Adrenal gland (tissue), 12 donors: ENCODE data around the gene GPC1. TPM values are rescaled to one million over a fixed set of nuclear protein-coding genes. Genes with fewer than 3 reads are reported as not detected.

Experiments
- DNase-seq, 7 donors: peaks; one replicate each; pipeline ENCODE4 v3.0.0-alpha.2; 2019 to 2020
- H3K27ac ChIP-seq, 5 donors: fragments of 200-600 bp; sonication (generic) in 4 of 5; 1 replicate in 3 of 5; 2 replicates in 2 of 5; pipeline versions ENCODE4 v1.5.1 to v1.8.0; 2016 to 2020; ENCODE audit warnings: mild to moderate bottlenecking in 1 of 5
- H3K27me3 ChIP-seq: fragments of 200-600 bp; 2 replicates; pipeline ENCODE4 v1.8.0; 2021
- H3K36me3 ChIP-seq, 2 donors: fragments of 200-600 bp; replicated peaks in 1 of 2; 1 replicate in 1 of 2; 2 replicates in 1 of 2; pipeline versions ENCODE4 v1.5.1 to v1.8.0; 2018 to 2022
- H3K4me1 ChIP-seq, 2 donors: fragments of 200-600 bp; replicated peaks in 1 of 2; 1 replicate in 1 of 2; 2 replicates in 1 of 2; pipeline versions ENCODE4 v1.5.1 to v1.8.0; 2018 to 2021
- H3K4me3 ChIP-seq, 4 donors: fragments of 200-600 bp; sonication (generic) in 3 of 4; one replicate each; pipeline ENCODE4 v1.5.1; 2016 to 2018
- H3K9me3 ChIP-seq, 3 donors: fragments of 200-600 bp; sonication (generic) in 1 of 3; replicated peaks in 1 of 3; 1 replicate in 2 of 3; 2 replicates in 1 of 3; pipeline versions ENCODE4 v1.5.1 to v1.8.0; 2016 to 2021
- CTCF ChIP-seq, 6 experiments: fragments of 450-650 bp in 4 of 6; fragments of 200-600 bp in 2 of 6; sonication (generic) in 1 of 6; IDR thresholded peaks; 1 replicate in 5 of 6; 2 replicates in 1 of 6; pipeline versions ENCODE4 v1.5.1 to v1.8.0; 2016 to 2021; ENCODE audit warnings: antibody characterized with exemption in 6 of 6, mild to moderate bottlenecking in 2 of 6, moderate library complexity in 1 of 6
- POLR2A ChIP-seq, 2 donors: fragments of 450-650 bp; IDR thresholded peaks; one replicate each; pipeline ENCODE4 v1.6.1; 2017; ENCODE audit warnings: antibody characterized with exemption in 2 of 2, mild to moderate bottlenecking in 2 of 2, moderate library complexity in 1 of 2
- WGBS, 4 donors: extraction: QIAGEN DNeasy Blood & Tissue Kit in 2 of 4; methylation state at CpG; one replicate each; pipeline versions ENCODE4 v1.1.5 to v1.1.7; 2013 to 2017; 5-methylcytosine and 5-hydroxymethylcytosine counted together
- intact Hi-C, 2 donors: fragments of 100-400 bp; cut with DNase I; formaldehyde crosslinking; loops; one replicate each; pipeline versions ENCODE4 v1.14.1 to v1.15.0; 2022 to 2023
- polyA plus RNA-seq, 3 donors: library from polyadenylated mRNA; stranded (reverse); fragments of 200-250 nt in 2 of 3; fragments of 350-450 nt in 1 of 3; fragmentation: Illumina TruSeq in 1 of 3; extraction: RNeasy Lipid Tissue Mini Kit (QIAGEN cat#74804) in 1 of 3; gene quantifications; one replicate each; pipeline ENCODE4 v1.2.3, GENCODE V29; 2013 to 2014
- total RNA-seq, 9 donors: library from RNA; depleted of rRNA in 4 of 9; stranded (reverse); fragments of >200 nt in 4 of 9; fragments of 120-200 nt in 1 of 9; fragmentation: NEBNext Ultra II Directional in 1 of 9; extraction: Animal tissue kit (Norgen Biotek cat#: 25700) in 1 of 9; gene quantifications; one replicate each; pipeline versions ENCODE4 v1.1.0 to v1.2.4, GENCODE V29; 2013 to 2023
- donor health status: healthy with polysubstance abuse.
- donor health status: Bipolar disorder and iron deficiency.
- donor health status: DM: yes; HTN: yes; CAD: no.
- donor health status: DM: no; HTN: no; CAD: no.
- donor health status: DM: no; HTN: no; CAD: no.
- donor health status: DM: yes; HTN: yes; CAD: no.

GPC1 gene
- total and polyA plus RNA-seq, 12 donors = 11.8 to 202 (median 132) TPM

- 82 to 90% (median 89%) methylated on average over 22 to 28 of the region's 28 CpGs for WGBS, 4 donors
- intact Hi-C loops = no loop called here
- peak in 5 of 7 donors; percentile 8 to 22 (median 15) for DNase-seq
- Histone ChIP-seq H3K4me3 (no peak overlapping the region), H3K9me3 (no peaks in the 10 kb centered on the region), H3K4me1 (peaks cover 7 to 11% of the 10 kb centered on the region in 2 donors), H3K27ac (peak overlapping the region in 1 of 5 donors; percentile 6), H3K36me3 (no peaks in the 10 kb centered on the region), H3K27me3 (no peaks in the 10 kb centered on the region)
- no peak for TF ChIP-seq CTCF (IDR thresholded peaks at IDR 0.05)
- no peak for TF ChIP-seq POLR2A (IDR thresholded peaks at IDR 0.05)
Measured at GRCh38 chr2:240390091-240391073, 45.1 kb upstream of the GPC1 start.

GRCh38 chr2:240391111-240392051, 44.1 kb upstream of the GPC1 start:
- intact Hi-C loops = no loop called here
- no peaks in the 10 kb centered on the region for H3K9me3 ChIP-seq
- 87 to 95% (median 93%) methylated on average over 17 to 25 of the region's 25 CpGs for WGBS, 4 donors
- H3K27me3 ChIP-seq = no peaks in the 10 kb centered on the region
- DNase-seq = peak in 6 of 7 donors; percentile 0 to 29 (median 11)
- peaks cover 7 to 11% of the 10 kb centered on the region in 2 donors for H3K4me1 ChIP-seq
- TF ChIP-seq POLR2A (IDR thresholded peaks at IDR 0.05) (no peak), CTCF (IDR thresholded peaks at IDR 0.05) (no peak)
- H3K36me3 ChIP-seq = no peaks in the 10 kb centered on the region
- H3K27ac ChIP-seq = no peak overlapping the region
- no peak overlapping the region for H3K4me3 ChIP-seq

GRCh38 chr2:240392084-240392947, 43.1 kb upstream of the GPC1 start:
- no peaks in the 10 kb centered on the region for H3K27me3 ChIP-seq
- 68 to 86% (median 78%) methylated on average over 15 to 31 of the region's 31 CpGs for WGBS, 4 donors
- intact Hi-C loops = no loop called here
- H3K4me3 ChIP-seq = no peak overlapping the region
- H3K4me1 ChIP-seq = peaks cover 7 to 8% of the 10 kb centered on the region in 2 donors
- DNase-seq = peak in 5 of 7 donors; percentile 0 to 45 (median 16)
- no peak for TF ChIP-seq POLR2A (IDR thresholded peaks at IDR 0.05)
- TF ChIP-seq CTCF (IDR thresholded peaks at IDR 0.05) = no peak
- H3K9me3 ChIP-seq = no peaks in the 10 kb centered on the region
- H3K36me3 ChIP-seq = no peaks in the 10 kb centered on the region
- H3K27ac ChIP-seq = peak overlapping the region in 1 of 5 donors; percentile 10
